ENCODE measurements around the gene WAS.

DNA sequence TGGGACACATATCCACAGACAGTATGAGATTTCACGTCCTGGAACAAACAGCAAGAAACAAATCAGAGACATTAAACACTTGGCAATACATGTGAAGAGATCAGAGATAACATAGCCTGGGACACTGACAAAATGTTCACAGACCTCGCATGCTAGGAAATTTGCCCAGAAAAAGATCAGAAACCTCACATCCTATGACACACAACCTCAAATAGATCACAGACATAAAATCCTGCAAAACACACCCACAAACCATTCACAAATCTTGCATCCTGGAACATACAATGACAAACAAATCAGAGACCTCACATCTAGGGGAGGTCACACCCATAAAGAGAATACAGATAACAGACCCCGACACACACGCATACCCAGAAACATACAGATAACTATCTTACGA lies 31.0 kb downstream of the WAS start:
- TF ChIP-seq, protein P1, sequence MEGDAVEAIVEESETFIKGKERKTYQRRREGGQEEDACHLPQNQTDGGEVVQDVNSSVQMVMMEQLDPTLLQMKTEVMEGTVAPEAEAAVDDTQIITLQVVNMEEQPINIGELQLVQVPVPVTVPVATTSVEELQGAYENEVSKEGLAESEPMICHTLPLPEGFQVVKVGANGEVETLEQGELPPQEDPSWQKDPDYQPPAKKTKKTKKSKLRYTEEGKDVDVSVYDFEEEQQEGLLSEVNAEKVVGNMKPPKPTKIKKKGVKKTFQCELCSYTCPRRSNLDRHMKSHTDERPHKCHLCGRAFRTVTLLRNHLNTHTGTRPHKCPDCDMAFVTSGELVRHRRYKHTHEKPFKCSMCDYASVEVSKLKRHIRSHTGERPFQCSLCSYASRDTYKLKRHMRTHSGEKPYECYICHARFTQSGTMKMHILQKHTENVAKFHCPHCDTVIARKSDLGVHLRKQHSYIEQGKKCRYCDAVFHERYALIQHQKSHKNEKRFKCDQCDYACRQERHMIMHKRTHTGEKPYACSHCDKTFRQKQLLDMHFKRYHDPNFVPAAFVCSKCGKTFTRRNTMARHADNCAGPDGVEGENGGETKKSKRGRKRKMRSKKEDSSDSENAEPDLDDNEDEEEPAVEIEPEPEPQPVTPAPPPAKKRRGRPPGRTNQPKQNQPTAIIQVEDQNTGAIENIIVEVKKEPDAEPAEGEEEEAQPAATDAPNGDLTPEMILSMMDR (IDR thresholded peaks at IDR 0.05) = no peak
- no peak for TF ChIP-seq ZFX (IDR thresholded peaks at IDR 0.05; ENCODE audit: borderline replicate concordance)

Measured in 22Rv1 (cell line).